Smooth muscle cell (in vitro differentiated cells): ENCODE results near the gene RBP5. TPM values are rescaled to one million over a fixed set of nuclear protein-coding genes. Genes with fewer than 3 reads are reported as not detected.

Experiments
- DNase-seq: peaks from one replicate; lab custom pipeline; 2025; ENCODE audit not compliant: unreplicated experiment; lab: John Stamatoyannopoulos, UW
- H2AFZ ChIP-seq: fragments of 200-600 bp; sonication (generic); 2 replicates; pipeline ENCODE4 v1.6.0; 2016; ENCODE audit warnings: antibody characterized with exemption, low read depth, mild to moderate bottlenecking
- H3F3A ChIP-seq: fragments of 200-600 bp; sonication (generic); 2 replicates; pipeline ENCODE4 v1.6.0; 2017; ENCODE audit warnings: antibody characterized with exemption, low read depth
- H3K27ac ChIP-seq: fragments of 200-600 bp; sonication (generic); 2 replicates; pipeline ENCODE4 v1.5.1; 2016; ENCODE audit warnings: low read depth, mild to moderate bottlenecking
- H3K27me3 ChIP-seq: fragments of 200-600 bp; sonication (generic); 2 replicates; pipeline ENCODE4 v1.6.1; 2016; ENCODE audit warnings: low read depth, mild to moderate bottlenecking
- H3K36me3 ChIP-seq: fragments of 200-600 bp; sonication (generic); 2 replicates; pipeline ENCODE4 v1.5.1; 2016; ENCODE audit warnings: low read depth
- H3K4me1 ChIP-seq: fragments of 200-600 bp; sonication (generic); 2 replicates; pipeline ENCODE4 v1.5.1; 2016; ENCODE audit warnings: low read depth
- H3K4me2 ChIP-seq: fragments of 200-600 bp; sonication (generic); 2 replicates; pipeline ENCODE4 v1.6.0; 2016; ENCODE audit warnings: mild to moderate bottlenecking
- H3K4me3 ChIP-seq: fragments of 200-600 bp; sonication (generic); 2 replicates; pipeline ENCODE4 v1.5.1; 2016; ENCODE audit warnings: mild to moderate bottlenecking
- H3K79me2 ChIP-seq: fragments of 200-600 bp; sonication (generic); 2 replicates; pipeline ENCODE4 v1.6.0; 2016; ENCODE audit warnings: low read depth, mild to moderate bottlenecking
- H3K9ac ChIP-seq: fragments of 200-600 bp; sonication (generic); 2 replicates; pipeline ENCODE4 v1.6.0; 2016; ENCODE audit warnings: low read depth
- H3K9me3 ChIP-seq: fragments of 200-600 bp; sonication (generic); replicated peaks from 2 replicates; pipeline ENCODE4 v1.5.1; 2016; ENCODE audit warnings: low read depth
- H4K20me1 ChIP-seq: fragments of 200-600 bp; sonication (generic); 2 replicates; pipeline ENCODE4 v1.6.0; 2016; ENCODE audit warnings: low read depth
- CTCF ChIP-seq: fragments of 200-600 bp; sonication (generic); IDR thresholded peaks from 2 replicates; pipeline ENCODE4 v1.5.1; 2017; ENCODE audit warnings: borderline replicate concordance, mild to moderate bottlenecking, antibody characterized with exemption; ENCODE audit not compliant: insufficient read depth, poor library complexity, severe bottlenecking
- WGBS: methylation state at CpG from one replicate; pipeline ENCODE4 v1.1.7; 2016; ENCODE audit warnings: low lambda C conversion rate; 5-methylcytosine and 5-hydroxymethylcytosine counted together
- polyA plus RNA-seq: library from polyadenylated mRNA; unstranded; fragments of >200 nt; fragmentation: Nextera tagmentation; extraction: Ambion mirVana; gene quantifications from 2 replicates; pipeline ENCODE4 v1.2.1, GENCODE V29; 2016
- total RNA-seq: library from RNA; depleted of rRNA; stranded (reverse); fragments of >200 nt; gene quantifications from 2 replicates; pipeline ENCODE4 v1.2.3, GENCODE V29; 2014

RBP5 gene
- total and polyA plus RNA-seq, 2 experiments from 2014 or later, result 0.21 TPM; not detected in 1

DNA sequence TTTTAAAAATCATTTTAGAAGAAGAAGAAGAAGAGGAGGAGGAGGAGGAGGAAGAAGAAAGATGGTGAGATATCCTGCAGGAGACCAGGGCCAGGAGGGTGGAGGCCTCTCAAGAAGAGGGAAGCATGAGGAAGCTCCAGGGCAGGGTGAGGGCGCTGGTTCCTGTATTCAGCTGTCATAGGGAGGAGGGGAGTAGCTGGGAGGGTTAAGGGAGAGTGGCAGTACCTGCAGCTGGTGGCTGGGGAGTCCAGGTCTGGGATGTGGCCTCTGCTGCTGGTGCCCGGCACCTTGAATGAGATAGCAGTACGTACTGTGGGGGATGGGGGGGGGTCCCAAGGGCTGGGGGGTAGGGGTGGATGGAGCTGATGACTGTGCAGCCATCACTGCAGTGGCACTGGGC, 9.8 kb downstream of the RBP5 start:
- no peaks in the 10 kb centered on the region for H3K4me1 ChIP-seq
- WGBS, result 98% methylated on average over 3 of the region's 3 CpGs
- no peak for TF ChIP-seq CTCF
- H3F3A ChIP-seq, result no peaks in the 10 kb centered on the region
- H3K27ac ChIP-seq, result no peak overlapping the region
- H3K4me3 ChIP-seq, result no peak overlapping the region
- H4K20me1 ChIP-seq, result peaks cover 2% of the 10 kb centered on the region
- no peak for DNase-seq
- no peak overlapping the region for H3K4me2 ChIP-seq
- no peaks in the 10 kb centered on the region for H3K36me3 ChIP-seq
- H3K27me3 ChIP-seq, result no peaks in the 10 kb centered on the region
- H3K9ac ChIP-seq, result no peak overlapping the region
- no peaks in the 10 kb centered on the region for H3K79me2 ChIP-seq
- H3K9me3 ChIP-seq, result no peaks in the 10 kb centered on the region
- H2AFZ ChIP-seq, result no peak overlapping the region

- H3K36me3 ChIP-seq, result no peaks in the 10 kb centered on the region
- no peak overlapping the region for H3K4me3 ChIP-seq
- H3K79me2 ChIP-seq, result no peaks in the 10 kb centered on the region
- no peak overlapping the region for H3K27ac ChIP-seq
- no peaks in the 10 kb centered on the region for H3K4me1 ChIP-seq
- 89% methylated on average over 3 of the region's 3 CpGs for WGBS
- no peak overlapping the region for H2AFZ ChIP-seq
- TF ChIP-seq CTCF, result no peak
- H3K9ac ChIP-seq, result no peak overlapping the region
- peaks cover 7% of the 10 kb centered on the region for H4K20me1 ChIP-seq
- H3K27me3 ChIP-seq, result no peaks in the 10 kb centered on the region
- H3F3A ChIP-seq, result no peaks in the 10 kb centered on the region
- H3K4me2 ChIP-seq, result no peak overlapping the region
- no peak for DNase-seq
- H3K9me3 ChIP-seq, result no peaks in the 10 kb centered on the region
Measured at GRCh38 chr12:7117670-7118069, 11.0 kb downstream of the RBP5 start.

GRCh38 chr12:7116916-7117315, 11.8 kb downstream of the RBP5 start:
- DNase-seq, result no peak
- H3K27me3 ChIP-seq, result no peaks in the 10 kb centered on the region
- no peaks in the 10 kb centered on the region for H3K9me3 ChIP-seq
- 91% methylated on average over 9 of the region's 9 CpGs for WGBS
- no peaks in the 10 kb centered on the region for H3K79me2 ChIP-seq
- H3K36me3 ChIP-seq, result no peaks in the 10 kb centered on the region
- H3K9ac ChIP-seq, result no peak overlapping the region
- H3K4me1 ChIP-seq, result no peaks in the 10 kb centered on the region
- no peak overlapping the region for H3K4me3 ChIP-seq
- peaks cover 7% of the 10 kb centered on the region for H4K20me1 ChIP-seq
- no peaks in the 10 kb centered on the region for H3F3A ChIP-seq
- no peak overlapping the region for H2AFZ ChIP-seq
- TF ChIP-seq CTCF, result no peak
- H3K4me2 ChIP-seq, result no peak overlapping the region
- no peak overlapping the region for H3K27ac ChIP-seq

DNA sequence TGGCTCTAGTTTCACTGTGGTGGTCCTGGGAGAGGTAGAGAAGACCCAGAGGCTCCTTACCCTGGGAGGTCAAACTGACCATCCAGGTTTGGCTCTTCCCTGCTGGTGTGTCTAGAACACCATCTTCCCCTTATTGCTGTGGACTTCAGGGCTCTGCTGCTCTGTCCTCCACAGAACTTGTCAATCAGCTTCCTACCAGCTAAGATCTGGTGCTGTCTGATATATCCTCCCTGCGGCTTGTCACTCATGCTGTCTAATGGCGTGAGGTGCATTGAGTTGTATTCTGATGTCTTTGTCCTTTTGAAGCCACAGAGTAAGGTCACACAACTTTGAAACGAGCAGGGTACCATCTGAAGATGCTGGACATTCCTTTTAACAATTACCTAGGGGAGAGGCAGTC, 12.5 kb downstream of the RBP5 start:
- Histone ChIP-seq H3K27ac (no peak overlapping the region), H2AFZ (no peak overlapping the region), H3K79me2 (no peaks in the 10 kb centered on the region), H3K36me3 (no peaks in the 10 kb centered on the region), H3K9ac (no peak overlapping the region), H3K27me3 (no peaks in the 10 kb centered on the region), H3K9me3 (no peaks in the 10 kb centered on the region), H4K20me1 (peaks cover 7% of the 10 kb centered on the region), H3K4me1 (no peaks in the 10 kb centered on the region), H3K4me2 (no peak overlapping the region), H3F3A (no peaks in the 10 kb centered on the region), H3K4me3 (no peak overlapping the region)
- 88% methylated on average over 3 of the region's 3 CpGs for WGBS
- TF ChIP-seq CTCF, result no peak
- DNase-seq, result no peak
